ENCODE results near the gene EFNA3. TPM values are rescaled to one million over a fixed set of nuclear protein-coding genes. Genes with fewer than 3 reads are reported as not detected.

Gene EFNA3
- total and polyA plus RNA-seq, 2 of the 4 experiments (the other 2 are of a cell fraction) = 0.72 to 1.6 TPM

GRCh38 chr1:155073377-155074242, 5.0 kb upstream of the EFNA3 start:
- no peak overlapping the region for H3K4ac ChIP-seq (ENCODE audit: low read depth, low read length)
- H3K27ac ChIP-seq (ENCODE audit: insufficient read depth, low read length) = no peak overlapping the region
- no peak overlapping the region for H3K4me2 ChIP-seq (ENCODE audit: low read depth, low read length)
- no peak overlapping the region for H2BK20ac ChIP-seq (ENCODE audit: low read depth, low read length)
- intact Hi-C loops (cut with micrococcal nuclease) (no loop called here), in situ Hi-C loops (cut with MboI; ENCODE audit: low sequenced_read_pairs) (no loop called here), dilution Hi-C loops (cut with HindIII; ENCODE audit: low sequenced_read_pairs, unreplicated experiment) (no loop called here)
- DNase-seq = no peak
- no peak overlapping the region for H2BK120ac ChIP-seq (ENCODE audit: low read depth, low read length)
- H4K20me1 ChIP-seq (ENCODE audit: insufficient read depth, low read length) = 0 out of 2 replicates have a peak, but pooled peaks cover 4% of the 10 kb centered on the region
- no peak overlapping the region for H2BK15ac ChIP-seq (ENCODE audit: low read depth, low read length)
- peaks cover 32% of the 10 kb centered on the region for H3K27me3 ChIP-seq (ENCODE audit: control insufficient read depth, insufficient read depth, low read length)
- peaks cover 5% of the 10 kb centered on the region; the same call in 1 of the 2 replicates for H3K4me1 ChIP-seq (ENCODE audit: control insufficient read depth, insufficient read depth, low read length)
- H3K36me3 ChIP-seq (ENCODE audit: control insufficient read depth, insufficient read depth, low read length) = peaks cover 11% of the 10 kb centered on the region; the same call in 1 of the 2 replicates
- H2AK9ac ChIP-seq (replicated peaks; ENCODE audit: low read depth, low read length, poor library complexity) = no peak overlapping the region
- H2AK5ac ChIP-seq (ENCODE audit: low read depth, low read length) = no peak overlapping the region
- no peak overlapping the region for H2AFZ ChIP-seq (replicated peaks; ENCODE audit: low read length, poor library complexity)
- ChIA-PET CTCF (no interaction called here), POLR2A (ENCODE audit: unreplicated experiment) (no interaction called here)
- no peak overlapping the region for H3K4me3 ChIP-seq (ENCODE audit: insufficient read depth, low read depth, low read length)
- BruUV-seq (replicated peaks) = no TSS peak
- no peak overlapping the region for H3K56ac ChIP-seq (ENCODE audit: extremely low read depth, insufficient read depth, low read length)
- 0 out of 2 replicates have a peak, but pooled peaks cover 8% of the 10 kb centered on the region for H3K9me1 ChIP-seq (ENCODE audit: insufficient read depth, low read length)
- H3K9ac ChIP-seq (ENCODE audit: low read depth, low read length) = no peak overlapping the region
- H3K79me1 ChIP-seq (ENCODE audit: low read depth in 1 of 2, low read length in 2 of 2) = no peaks in the 10 kb centered on the region
- H2BK5ac ChIP-seq (ENCODE audit: low read depth, low read length, poor library complexity, severe bottlenecking) = no peak overlapping the region
- WGBS, 2 experiments (ENCODE audit: extremely low coverage in 2 of 2, insufficient read length in 1 of 2) = no CpG with 5 or more reads among the region's 3 CpGs
- no peak overlapping the region for H4K5ac ChIP-seq (ENCODE audit: low read depth, low read length)
- H3K14ac ChIP-seq (replicated peaks; ENCODE audit: low read depth, low read length) = no peak overlapping the region
- no peak overlapping the region for H4K91ac ChIP-seq (ENCODE audit: insufficient read depth, low read depth, low read length)
- H3K23ac ChIP-seq (ENCODE audit: low read depth, low read length) = no peak overlapping the region
- H4K8ac ChIP-seq (ENCODE audit: low read depth in 2 of 2, low read length in 2 of 2) = no peak overlapping the region
- no peaks in the 10 kb centered on the region for H3K9me3 ChIP-seq (ENCODE audit: control insufficient read depth, insufficient read depth, low read length)
- ATAC-seq (ENCODE audit: low read depth) = no peak
- H3K18ac ChIP-seq (ENCODE audit: low read depth, low read length) = no peak overlapping the region
- TF ChIP-seq RFX5 (IDR thresholded peaks at IDR 0.05; ENCODE audit: low read depth, low read length) = no peak
- TF ChIP-seq USF2 (IDR thresholded peaks at IDR 0.05; ENCODE audit: low read depth, low read length) = no peak
- no peak for TF ChIP-seq MXI1 (IDR thresholded peaks at IDR 0.05; ENCODE audit: borderline replicate concordance, low read depth, low read length)
- TF ChIP-seq MAZ (IDR thresholded peaks at IDR 0.05; ENCODE audit: borderline replicate concordance, low read depth, low read length) = no peak
- TF ChIP-seq CEBPB (IDR thresholded peaks at IDR 0.05; ENCODE audit: low read depth, low read length) = no peak
- TF ChIP-seq CTCF (conservative IDR thresholded peaks at IDR 0.05; ENCODE audit: low read depth, low read length) = no peak
- TF ChIP-seq BHLHE40 (IDR thresholded peaks at IDR 0.05; ENCODE audit: low read depth, low read length) = no peak
- no peak for TF ChIP-seq NFE2L2 (IDR thresholded peaks at IDR 0.05; ENCODE audit: low read depth, low read length)
- no peak for TF ChIP-seq RCOR1 (IDR thresholded peaks at IDR 0.05; ENCODE audit: insufficient replicate concordance, low read length)
- no peak for TF ChIP-seq SMC3 (IDR thresholded peaks at IDR 0.05; ENCODE audit: low read depth, low read length)
- TF ChIP-seq CHD1 (IDR thresholded peaks at IDR 0.05; ENCODE audit: low read depth, low read length) = no peak
- TF ChIP-seq, protein P1, sequence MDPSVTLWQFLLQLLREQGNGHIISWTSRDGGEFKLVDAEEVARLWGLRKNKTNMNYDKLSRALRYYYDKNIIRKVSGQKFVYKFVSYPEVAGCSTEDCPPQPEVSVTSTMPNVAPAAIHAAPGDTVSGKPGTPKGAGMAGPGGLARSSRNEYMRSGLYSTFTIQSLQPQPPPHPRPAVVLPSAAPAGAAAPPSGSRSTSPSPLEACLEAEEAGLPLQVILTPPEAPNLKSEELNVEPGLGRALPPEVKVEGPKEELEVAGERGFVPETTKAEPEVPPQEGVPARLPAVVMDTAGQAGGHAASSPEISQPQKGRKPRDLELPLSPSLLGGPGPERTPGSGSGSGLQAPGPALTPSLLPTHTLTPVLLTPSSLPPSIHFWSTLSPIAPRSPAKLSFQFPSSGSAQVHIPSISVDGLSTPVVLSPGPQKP (IDR thresholded peaks at IDR 0.05; ENCODE audit: borderline replicate concordance, low read depth, low read length) = no peak
- no peak for TF ChIP-seq MAFK (IDR thresholded peaks at IDR 0.05; ENCODE audit: low read depth, low read length)
- no peak for TF ChIP-seq RAD21 (IDR thresholded peaks at IDR 0.05; ENCODE audit: low read length)
